Measurements from ENCODE around the gene TSPAN32. TPM values are rescaled to one million over a fixed set of nuclear protein-coding genes. Genes with fewer than 3 reads are reported as not detected.

The TSPAN32 gene
- total RNA-seq, 2 experiments from 2014 or later = 49.5 to 52.3 TPM

- H3K27ac Mint-ChIP-seq = peak overlapping the region; percentile 86
- peaks cover 26% of the 10 kb centered on the region for H3K4me1 Mint-ChIP-seq
- DNase-seq (no peak), ATAC-seq (ENCODE audit: low read depth) (no peak)
- H3K4me3 Mint-ChIP-seq = peak overlapping the region; percentile 85
- peaks cover 18% of the 10 kb centered on the region for H3K36me3 Mint-ChIP-seq
- H3K27me3 Mint-ChIP-seq = no peaks in the 10 kb centered on the region
- POLR2A ChIA-PET = interaction anchor here (0.8 kb wide), 1 partner anchor 114 kb away, joined by 3 read pairs; no protein-coding TSS in a partner anchor
- no peaks in the 10 kb centered on the region for H3K9me3 Mint-ChIP-seq
Observed at GRCh38 chr11:2299773-2300172, 2.0 kb upstream of the TSPAN32 start.

GRCh38 chr11:2300290-2300935 lies 1.4 kb upstream of the TSPAN32 start:
- H3K4me1 Mint-ChIP-seq = peaks cover 26% of the 10 kb centered on the region
- POLR2A ChIA-PET = interaction anchor here (0.5 to 3.2 kb wide), 4 partner anchors 8 to 713 kb away, joined by 3 to 20 read pairs (median 6); partner anchors contain the start of gene CD81

GRCh38 chr11:2300936-2301630 lies 730 bp upstream of the TSPAN32 start:
- peak overlapping the region; percentile 100 for H3K4me3 Mint-ChIP-seq
- H3K4me1 Mint-ChIP-seq = peaks cover 30% of the 10 kb centered on the region
- ATAC-seq (ENCODE audit: low read depth) = peak; percentile 5
- peaks cover 18% of the 10 kb centered on the region for H3K36me3 Mint-ChIP-seq
- no peaks in the 10 kb centered on the region for H3K9me3 Mint-ChIP-seq
- POLR2A ChIA-PET = interaction anchor here (0.8 to 3.2 kb wide), 10 partner anchors 8 to 587 kb away, joined by 3 to 20 read pairs (median 3); partner anchors contain the start of genes CD81 and TSSC4
- peak; percentile 65 for DNase-seq
- H3K27me3 Mint-ChIP-seq = no peaks in the 10 kb centered on the region
- peak overlapping the region; percentile 98 for H3K27ac Mint-ChIP-seq

More at GRCh38 chr11:2300290-2300935, 1.4 kb upstream of the TSPAN32 start:
- Mint-ChIP-seq H3K27me3 (no peaks in the 10 kb centered on the region), H3K36me3 (peaks cover 18% of the 10 kb centered on the region), H3K4me3 (peak overlapping the region; percentile 100), H3K27ac (peak overlapping the region; percentile 98), H3K9me3 (no peaks in the 10 kb centered on the region)
- ATAC-seq (ENCODE audit: low read depth) (peak; percentile 7), DNase-seq (no peak)

- Mint-ChIP-seq H3K27ac (peak overlapping the region; percentile 98), H3K9me3 (no peaks in the 10 kb centered on the region), H3K4me3 (peak overlapping the region; percentile 100), H3K36me3 (peaks cover 15% of the 10 kb centered on the region), H3K27me3 (no peaks in the 10 kb centered on the region), H3K4me1 (peaks cover 34% of the 10 kb centered on the region)
- POLR2A ChIA-PET = interaction anchor here (0.5 to 5.9 kb wide), 9 partner anchors 11 to 1454 kb away, joined by 3 to 32 read pairs (median 4); partner anchors contain the start of genes CD81 and TSSC4
- ATAC-seq (ENCODE audit: low read depth) = peak; percentile 28
- DNase-seq = peak; percentile 66
Observed at GRCh38 chr11:2302306-2302895, 588 bp downstream of the TSPAN32 start.

GRCh38 chr11:2302896-2303626 lies 1.2 kb downstream of the TSPAN32 start:
- DNase-seq = no peak
- Mint-ChIP-seq H3K27me3 (no peaks in the 10 kb centered on the region), H3K9me3 (no peaks in the 10 kb centered on the region), H3K36me3 (peaks cover 10% of the 10 kb centered on the region), H3K27ac (peak overlapping the region; percentile 98), H3K4me3 (peak overlapping the region; percentile 100), H3K4me1 (peaks cover 29% of the 10 kb centered on the region)
- POLR2A ChIA-PET = interaction anchor here (1.2 to 5.9 kb wide), 4 partner anchors 11 to 104 kb away, joined by 4 to 32 read pairs (median 12); partner anchors contain the start of genes CD81 and TSSC4
- no peak for ATAC-seq (ENCODE audit: low read depth)

GRCh38 chr11:2303627-2304505 lies 2.1 kb downstream of the TSPAN32 start:
- Mint-ChIP-seq H3K36me3 (peaks cover 9% of the 10 kb centered on the region), H3K27ac (peak overlapping the region; percentile 98), H3K4me3 (peak overlapping the region; percentile 100), H3K27me3 (no peaks in the 10 kb centered on the region), H3K9me3 (no peaks in the 10 kb centered on the region), H3K4me1 (peaks cover 28% of the 10 kb centered on the region)
- ATAC-seq (ENCODE audit: low read depth) (no peak), DNase-seq (peak; percentile 39)
- POLR2A ChIA-PET = interaction anchor here (0.8 to 5.9 kb wide), 8 partner anchors 10 to 117 kb away, joined by 3 to 32 read pairs (median 12); partner anchors contain the start of genes CD81 and TSSC4

GRCh38 chr11:2304506-2305139 lies 2.8 kb downstream of the TSPAN32 start:
- H3K36me3 Mint-ChIP-seq = peaks cover 6% of the 10 kb centered on the region
- peak overlapping the region; percentile 80 for H3K27ac Mint-ChIP-seq
- DNase-seq = no peak
- no peaks in the 10 kb centered on the region for H3K27me3 Mint-ChIP-seq
- ATAC-seq (ENCODE audit: low read depth) = no peak
- peak overlapping the region; percentile 100 for H3K4me3 Mint-ChIP-seq
- H3K9me3 Mint-ChIP-seq = no peaks in the 10 kb centered on the region
- POLR2A ChIA-PET = interaction anchor here (0.8 to 5.9 kb wide), 8 partner anchors 12 to 116 kb away, joined by 3 to 32 read pairs (median 8); partner anchors contain the start of genes CD81 and TSSC4
- H3K4me1 Mint-ChIP-seq = peaks cover 23% of the 10 kb centered on the region

GRCh38 chr11:2305140-2305778 lies 3.4 kb downstream of the TSPAN32 start:
- peaks cover 4% of the 10 kb centered on the region for H3K36me3 Mint-ChIP-seq
- peaks cover 21% of the 10 kb centered on the region for H3K4me1 Mint-ChIP-seq
- H3K27me3 Mint-ChIP-seq = no peaks in the 10 kb centered on the region
- H3K27ac Mint-ChIP-seq = peak overlapping the region; percentile 91
- DNase-seq (peak; percentile 91), ATAC-seq (ENCODE audit: low read depth) (peak; percentile 36)
- H3K9me3 Mint-ChIP-seq = no peaks in the 10 kb centered on the region
- POLR2A ChIA-PET = interaction anchor here (0.6 to 5.9 kb wide), 9 partner anchors 11 to 142 kb away, joined by 3 to 32 read pairs (median 6); partner anchors contain the start of genes CD81 and TSSC4
- H3K4me3 Mint-ChIP-seq = peak overlapping the region; percentile 100

- Mint-ChIP-seq H3K4me3 (peak overlapping the region; percentile 100), H3K27ac (peak overlapping the region; percentile 91), H3K4me1 (peaks cover 20% of the 10 kb centered on the region), H3K9me3 (no peaks in the 10 kb centered on the region), H3K36me3 (peaks cover 4% of the 10 kb centered on the region), H3K27me3 (no peaks in the 10 kb centered on the region)
- POLR2A ChIA-PET = interaction anchor here (0.6 to 5.9 kb wide), 10 partner anchors 10 to 156 kb away, joined by 3 to 32 read pairs (median 5); partner anchors contain the start of genes CD81 and TSSC4
- peak; percentile 9 for ATAC-seq (ENCODE audit: low read depth)
- peak; percentile 59 for DNase-seq
Observed at GRCh38 chr11:2305788-2306451, 4.1 kb downstream of the TSPAN32 start.

- Mint-ChIP-seq H3K27me3 (no peaks in the 10 kb centered on the region), H3K9me3 (no peaks in the 10 kb centered on the region), H3K4me1 (peaks cover 20% of the 10 kb centered on the region), H3K36me3 (peaks cover 4% of the 10 kb centered on the region), H3K4me3 (peak overlapping the region; percentile 100), H3K27ac (peak overlapping the region; percentile 91)
- DNase-seq (no peak), ATAC-seq (ENCODE audit: low read depth) (no peak)
- POLR2A ChIA-PET = interaction anchor here (1.7 to 5.9 kb wide), 3 partner anchors 70 to 94 kb away, joined by 6 to 32 read pairs (median 27); partner anchors contain the start of genes CD81 and TSSC4
Observed at GRCh38 chr11:2306452-2306823, 4.6 kb downstream of the TSPAN32 start.
